Middle frontal gyrus (tissue), 1 donor: Measurements from ENCODE around the gene TPST2.

Experiments
- DNase-seq: peaks from one replicate; pipeline ENCODE4 v3.0.0-alpha.2; 2015; ENCODE audit warnings: low spot score; ENCODE audit errors: extremely low spot score

TPST2 gene

DNA sequence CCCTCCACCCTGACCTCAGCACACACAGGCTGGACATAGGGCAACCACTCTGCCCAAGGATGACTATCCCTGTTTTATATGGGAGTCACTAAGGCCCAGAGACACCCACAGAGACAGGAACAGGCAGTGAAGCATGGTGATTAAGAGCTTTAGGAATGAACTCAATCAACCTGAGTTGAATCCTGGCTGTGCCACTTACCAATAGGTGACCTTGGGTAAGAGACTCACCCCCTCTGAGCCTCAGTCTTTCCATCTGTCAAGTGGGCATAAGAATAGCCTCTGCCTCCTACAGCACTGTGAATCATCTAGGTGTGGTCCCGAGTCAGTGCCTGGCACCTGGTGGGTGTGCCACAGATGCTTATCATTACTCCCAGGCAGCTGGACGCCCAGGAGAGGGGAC lies 21.1 kb upstream of the TPST2 start:
- no peak for DNase-seq

DNA sequence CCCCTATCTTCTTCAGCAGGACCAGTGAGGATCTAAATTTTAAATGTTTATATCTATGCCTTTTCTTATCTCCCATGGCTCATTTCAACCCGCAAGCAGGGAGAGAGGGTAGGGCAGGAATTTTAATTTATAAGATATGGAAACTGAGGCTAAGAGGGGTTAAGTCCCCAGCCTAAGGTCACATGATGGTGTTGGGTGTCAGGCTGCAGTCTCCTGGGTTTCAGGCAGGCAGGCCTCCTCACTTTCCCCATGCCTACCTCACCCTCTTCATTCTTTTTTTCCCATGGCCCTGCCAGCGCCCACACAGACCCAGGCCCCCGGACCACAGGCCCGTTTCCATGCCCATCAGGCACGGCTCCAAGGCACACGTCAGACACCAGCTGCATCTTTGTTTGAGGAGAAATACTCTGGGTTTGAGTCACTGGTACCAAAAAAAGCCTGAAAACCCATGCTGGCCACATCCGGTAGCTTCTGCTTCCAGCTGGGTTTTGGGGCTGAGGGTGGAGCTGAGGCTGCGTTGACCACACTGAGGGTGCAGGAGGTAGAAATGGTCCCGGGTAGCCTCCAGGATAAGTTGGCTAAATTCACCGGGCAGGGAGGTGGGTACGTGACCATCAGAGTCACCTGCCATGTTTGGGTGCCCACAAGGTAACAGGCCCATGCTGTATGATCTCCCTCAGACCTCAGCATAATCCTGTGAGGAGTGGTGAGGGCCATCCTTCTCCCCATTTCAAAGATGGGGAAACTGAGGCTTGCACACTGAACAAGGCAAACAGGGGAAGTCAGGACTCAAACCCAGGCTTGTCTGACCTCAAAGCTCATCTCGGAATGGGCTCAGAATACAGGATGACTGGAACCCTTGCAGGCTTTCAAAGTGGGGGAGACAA lies 20.4 kb upstream of the TPST2 start:
- DNase-seq = peak; percentile 56

DNA sequence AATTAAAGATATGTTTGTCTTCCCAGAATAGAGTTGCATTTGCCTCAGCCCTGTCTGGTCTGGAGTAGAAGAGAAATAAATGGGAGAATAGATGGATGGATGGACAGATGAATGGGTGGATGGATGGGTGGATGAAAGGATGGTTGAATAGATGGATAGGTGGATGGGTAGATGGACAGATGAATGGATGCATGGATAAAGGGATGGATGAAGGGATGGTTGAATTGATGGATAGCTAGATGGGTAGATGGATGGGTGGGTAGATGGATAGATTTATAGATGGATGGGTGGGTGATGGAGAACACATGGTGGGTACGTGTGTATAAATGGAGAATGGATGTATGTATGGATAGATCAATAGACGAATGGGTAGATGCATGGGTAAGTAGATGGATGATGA lies 19.4 kb upstream of the TPST2 start:
- no peak for DNase-seq

DNA sequence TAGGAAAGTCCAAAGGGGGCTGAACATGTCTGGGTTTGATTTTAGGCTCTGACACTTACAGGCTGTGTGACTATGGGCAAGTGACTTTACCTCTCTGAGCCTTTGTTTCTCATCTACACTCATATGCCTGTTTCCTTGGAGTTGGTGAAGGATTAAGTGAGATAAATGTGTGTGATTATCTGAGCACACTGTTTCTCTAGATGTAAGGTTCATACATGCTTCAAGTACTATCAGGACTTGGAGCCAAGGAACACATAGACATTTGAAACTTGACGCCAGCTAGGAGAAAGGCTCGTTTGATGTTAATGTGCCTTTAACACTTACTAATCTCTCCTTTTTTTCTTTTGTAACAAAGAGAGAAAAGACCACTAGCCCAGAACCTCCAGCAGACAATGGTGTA lies 18.2 kb upstream of the TPST2 start:
- no peak for DNase-seq

DNA sequence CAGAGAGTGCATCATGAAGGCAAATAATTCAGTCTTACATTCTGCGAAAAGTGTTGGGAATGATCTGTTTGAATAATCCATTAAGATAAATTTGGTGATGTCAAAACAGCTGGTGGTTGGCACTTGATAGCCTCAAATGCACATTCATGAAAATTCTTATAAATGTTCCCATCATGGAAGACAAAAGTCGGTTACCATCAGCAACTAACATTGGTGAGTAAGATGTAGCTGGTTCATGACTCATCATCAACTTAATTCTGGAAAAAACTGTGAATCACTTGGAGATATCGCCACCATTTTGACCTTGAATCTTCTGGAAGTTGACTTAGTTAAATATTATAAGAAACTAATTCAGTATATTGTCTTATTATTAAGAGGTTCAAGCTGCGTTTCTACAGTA lies 16.7 kb upstream of the TPST2 start:
- DNase-seq = no peak

DNA sequence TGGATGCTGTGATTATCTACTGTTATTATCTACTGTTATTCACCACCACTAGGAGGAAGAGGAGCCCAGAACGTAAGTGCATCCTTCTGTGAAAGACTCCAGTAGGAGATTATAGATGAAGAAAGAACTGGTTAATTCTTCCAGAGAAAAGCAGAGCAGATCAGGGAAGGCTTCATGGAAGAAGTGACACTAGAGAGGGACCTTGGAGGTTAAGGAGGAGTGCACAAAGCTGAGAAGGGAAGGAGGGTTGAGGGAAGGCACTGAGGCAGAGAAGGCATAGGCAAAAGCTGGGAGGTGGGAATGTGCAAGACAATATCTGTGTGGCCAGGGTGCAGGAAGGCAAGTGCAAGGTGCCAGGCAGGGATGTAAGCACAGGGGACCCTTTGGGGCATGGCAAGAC lies 14.4 kb upstream of the TPST2 start:
- no peak for DNase-seq

DNA sequence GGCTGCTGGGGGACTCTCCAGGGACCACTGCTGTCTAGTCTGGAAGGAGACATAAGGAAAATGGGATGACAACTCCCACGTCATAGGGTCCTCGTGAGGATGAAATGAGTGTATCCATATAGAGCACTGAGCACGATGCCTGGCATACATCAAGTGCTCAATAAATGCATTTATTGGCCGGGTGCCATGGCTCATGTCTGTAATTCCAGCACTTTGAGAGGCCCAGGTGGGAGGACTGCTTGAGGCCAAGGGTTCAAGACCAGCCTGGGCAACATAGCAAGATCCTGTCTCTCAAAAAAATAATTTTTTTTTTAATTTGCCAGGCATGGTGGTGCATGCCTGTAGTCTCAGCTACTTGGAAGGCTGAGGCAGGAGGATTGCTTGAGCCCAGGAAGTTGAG lies 12.2 kb upstream of the TPST2 start:
- DNase-seq = no peak

DNA sequence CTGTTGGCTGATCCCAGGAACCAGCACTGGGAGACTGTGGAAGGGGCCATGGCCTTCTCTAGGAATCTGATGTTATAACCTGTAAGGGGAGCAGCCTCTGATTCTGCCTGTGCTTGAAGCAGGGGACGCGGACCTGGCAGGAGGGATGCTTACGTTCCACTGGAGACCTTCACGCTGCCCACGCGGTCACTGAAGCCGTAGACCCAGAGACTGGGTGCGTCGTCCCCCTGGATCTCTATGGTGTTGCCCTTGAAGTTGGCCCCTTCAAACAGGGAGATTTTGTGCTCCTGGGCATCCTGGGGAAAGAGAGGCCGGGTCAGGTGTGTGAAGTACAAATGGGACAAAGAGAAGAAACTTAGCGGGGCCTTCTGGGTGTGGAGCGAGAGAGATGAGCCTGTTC lies 11.8 kb upstream of the TPST2 start:
- no peak for DNase-seq

DNA sequence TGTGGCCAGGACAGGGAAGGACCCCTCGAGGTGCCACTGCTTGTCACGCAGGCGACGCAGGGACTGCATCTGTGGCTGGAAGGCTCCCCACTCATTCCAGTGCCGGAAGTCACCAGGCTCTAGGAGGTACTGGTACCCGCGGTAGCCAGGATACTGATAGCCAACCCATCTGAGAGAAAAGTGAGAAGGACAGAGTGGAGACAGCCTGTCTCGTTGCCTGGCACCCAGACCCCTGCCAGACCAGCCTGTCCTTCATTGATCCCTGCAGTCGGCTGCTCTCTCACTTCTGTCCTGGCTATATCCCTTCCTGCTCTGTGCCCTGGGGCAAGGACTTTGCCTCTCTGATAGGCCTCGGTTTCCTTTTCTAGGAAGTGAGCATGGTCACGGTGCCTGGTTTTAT lies 9.6 kb upstream of the TPST2 start:
- DNase-seq = no peak

DNA sequence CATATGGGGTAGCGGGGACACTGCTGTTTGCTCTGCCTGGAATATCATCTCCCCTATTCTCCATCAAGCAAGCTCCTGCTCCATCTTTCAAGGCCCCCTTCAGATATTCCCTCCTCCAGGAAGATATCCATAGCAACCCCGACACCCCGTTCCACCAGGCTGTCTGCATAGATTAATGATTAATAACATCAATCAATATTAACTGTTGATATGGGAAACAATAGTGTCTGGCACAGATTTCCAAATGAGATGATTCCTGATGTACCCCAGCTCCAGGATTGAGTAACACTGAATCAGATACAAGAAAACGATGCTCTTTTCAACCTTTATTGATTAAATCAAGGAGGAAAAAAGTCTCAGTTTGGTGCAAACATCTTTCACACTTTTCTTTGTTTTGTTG lies 7.5 kb upstream of the TPST2 start:
- DNase-seq = no peak

DNA sequence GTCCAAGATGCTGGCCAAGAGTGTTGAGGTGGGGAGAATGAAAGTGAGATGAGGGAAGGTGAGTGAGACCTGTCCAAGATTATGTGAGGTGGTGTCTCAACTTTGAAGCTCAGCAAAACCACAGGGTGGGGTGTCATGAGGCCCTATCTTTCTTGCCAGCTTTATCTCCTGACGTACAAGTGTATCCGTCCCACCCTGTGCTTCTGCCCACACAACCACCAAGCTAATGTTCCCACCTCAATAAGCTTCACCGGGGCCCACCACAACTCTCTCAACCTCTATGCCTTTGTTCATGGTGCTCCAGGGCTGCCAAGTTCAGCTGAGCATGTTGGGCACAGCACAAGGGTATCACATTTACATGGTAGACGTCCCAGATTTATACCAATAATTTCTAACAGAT lies 7.1 kb upstream of the TPST2 start:
- no peak for DNase-seq

DNA sequence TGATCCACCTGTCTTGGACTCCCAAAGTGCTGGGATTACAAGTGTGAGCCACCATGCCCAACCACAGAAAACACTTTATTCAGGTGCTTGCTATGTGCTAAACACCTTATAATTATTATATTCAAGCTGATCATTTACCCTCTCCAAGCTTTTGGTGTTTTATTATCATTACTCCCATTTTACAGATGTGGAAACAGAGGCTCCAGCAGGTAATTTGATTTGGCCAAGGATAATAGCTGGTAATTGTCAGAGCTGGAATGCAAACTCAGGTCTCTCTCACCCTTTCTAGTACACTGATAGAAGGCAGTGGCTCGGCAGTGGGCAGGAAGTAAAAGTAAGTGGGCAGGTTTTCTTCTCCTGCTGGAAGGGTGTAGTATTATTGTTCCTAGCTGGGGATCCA lies 3.8 kb upstream of the TPST2 start:
- no peak for DNase-seq

DNA sequence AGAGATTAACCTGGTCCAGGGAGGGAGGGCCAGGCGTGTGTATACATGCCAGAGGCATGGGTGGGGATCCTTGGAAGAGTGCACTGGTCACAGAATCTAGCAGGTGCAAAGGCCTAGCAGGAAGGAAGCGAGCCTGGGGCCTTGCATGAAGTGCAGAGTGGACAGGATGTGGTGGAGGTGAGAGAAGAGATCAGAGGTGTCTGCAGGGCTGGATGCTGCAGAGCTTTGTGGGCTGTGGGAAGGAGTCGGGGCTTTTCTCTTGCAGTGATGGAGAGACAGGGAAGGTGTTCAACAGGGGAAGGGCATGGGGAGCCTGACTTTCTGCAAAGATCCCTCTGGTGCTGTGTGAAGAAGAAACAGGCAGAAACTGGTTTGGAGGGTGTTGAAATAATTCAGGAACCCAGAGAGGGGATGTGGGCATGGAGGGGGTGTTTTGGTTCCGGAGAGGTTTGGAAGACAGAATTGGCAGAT lies 2.5 kb upstream of the TPST2 start:
- DNase-seq = no peak

DNA sequence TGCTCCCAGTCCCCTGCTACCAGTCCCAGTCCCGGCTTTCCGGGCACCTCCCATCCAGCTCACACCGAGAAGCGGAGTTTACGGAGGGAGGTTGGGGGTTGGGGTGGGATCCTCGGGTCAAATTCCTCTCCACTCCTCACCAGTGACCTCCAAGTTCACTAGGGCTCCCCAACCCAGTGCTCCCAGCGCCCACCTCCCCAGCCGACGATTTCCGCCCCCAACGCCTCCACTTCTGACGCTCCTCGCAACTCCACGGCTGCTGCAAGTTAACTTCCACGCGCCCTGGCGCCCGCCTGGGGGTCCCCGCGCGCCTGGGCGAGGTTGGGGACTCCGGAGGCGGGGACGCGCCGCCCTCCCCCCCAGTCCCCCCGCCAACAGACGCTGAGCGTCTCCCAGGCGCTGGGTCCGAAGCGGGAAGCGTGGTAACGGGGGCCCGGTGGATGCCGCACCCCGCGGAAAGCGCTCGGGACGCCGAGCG lies 526 bp downstream of the TPST2 start:
- DNase-seq = no peak

DNA sequence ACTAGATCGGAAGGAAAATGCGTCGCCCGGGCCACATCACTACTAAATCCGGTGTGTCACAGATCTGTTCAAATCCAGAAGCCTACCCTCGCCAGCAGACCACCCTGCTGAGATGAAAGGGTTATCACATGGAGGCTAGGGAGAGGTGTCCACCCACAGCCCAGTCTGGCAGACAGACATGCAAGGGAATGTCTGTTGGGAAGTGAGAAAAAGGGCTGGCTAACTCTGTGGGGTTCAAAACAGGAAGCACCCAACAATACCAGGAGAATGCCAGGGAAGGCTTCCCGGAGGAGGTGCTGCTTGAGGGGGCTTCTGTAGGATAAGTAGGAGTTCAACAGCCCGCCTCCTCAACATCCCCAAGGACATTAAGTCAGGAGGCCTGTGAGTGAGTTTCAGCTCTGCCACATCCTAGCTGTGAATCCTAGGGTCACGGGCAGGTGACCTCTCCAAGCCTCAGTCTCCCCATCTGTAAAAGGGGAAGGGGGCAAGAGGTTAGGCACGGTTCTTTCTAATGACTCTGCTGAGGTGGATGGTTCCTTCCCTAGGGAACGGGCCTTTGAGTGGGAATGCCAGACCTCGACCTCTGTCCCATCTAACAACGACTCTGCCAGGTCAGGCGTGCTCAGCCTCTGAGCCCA lies 1.1 kb downstream of the TPST2 start:
- no peak for DNase-seq

DNA sequence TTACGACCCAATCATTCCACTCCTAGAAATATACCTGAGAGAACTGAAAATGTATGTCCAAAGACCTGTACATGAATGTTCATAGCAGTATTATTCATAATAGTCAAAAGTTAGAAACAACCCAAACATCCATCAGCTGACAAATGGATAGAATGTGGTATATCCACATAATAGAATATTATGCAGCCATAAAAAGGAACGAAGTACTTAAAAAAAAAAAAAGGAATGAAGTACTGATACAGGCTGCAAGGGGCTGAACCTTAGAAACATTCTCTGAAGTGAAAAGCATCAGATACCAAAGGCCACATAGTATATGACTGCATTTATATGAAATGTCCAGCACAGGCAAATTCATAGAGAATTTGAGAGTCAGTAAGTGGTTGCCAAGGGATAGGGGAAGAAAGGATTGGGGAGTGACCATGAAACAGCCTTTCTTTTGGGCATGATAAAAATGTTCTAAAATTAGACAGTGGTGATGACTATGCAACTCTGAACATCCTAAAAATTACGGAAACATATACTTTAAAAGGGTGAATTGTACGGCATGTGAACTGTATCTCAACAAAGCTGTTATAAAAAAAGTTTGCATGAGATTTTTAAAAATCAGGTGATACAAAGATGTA lies 1.8 kb downstream of the TPST2 start:
- no peak for DNase-seq

DNA sequence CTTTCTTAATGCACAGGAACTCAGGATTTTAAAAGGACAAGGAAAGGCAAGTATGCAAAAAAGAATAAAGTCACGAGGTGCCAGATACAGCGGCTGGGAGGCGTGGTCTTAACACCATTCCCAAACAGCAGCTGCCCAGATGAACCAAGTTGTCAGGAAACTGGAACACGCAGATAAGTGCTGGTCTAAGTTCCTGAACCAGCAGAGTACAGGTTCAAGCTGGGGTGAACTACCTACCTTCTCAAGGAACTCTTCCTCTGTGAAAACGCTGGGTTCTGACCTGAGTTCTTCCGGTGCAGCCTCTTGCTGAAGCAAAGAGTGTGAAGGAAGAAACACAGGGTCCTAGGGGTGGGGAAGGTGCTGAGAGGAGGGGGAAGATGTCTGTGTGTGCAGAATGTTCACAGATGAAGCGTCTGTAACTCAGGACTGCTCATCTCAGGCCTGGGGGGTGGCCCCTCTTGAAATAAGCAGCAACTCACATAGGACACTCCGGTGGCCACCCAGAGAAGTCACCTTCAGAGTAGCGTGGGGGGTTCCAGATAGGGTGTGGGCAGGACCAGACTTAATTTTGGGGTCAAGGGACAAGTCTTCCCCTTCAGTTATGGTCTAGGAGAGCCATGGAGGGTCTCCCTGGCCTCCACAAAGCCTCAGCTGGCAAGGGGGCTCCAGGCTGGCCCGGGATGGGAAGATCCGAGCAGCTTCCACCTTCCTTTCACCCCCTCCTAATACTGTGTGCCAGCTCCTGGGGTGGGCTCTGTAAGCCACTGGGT lies 3.2 kb downstream of the TPST2 start:
- no peak for DNase-seq

DNA sequence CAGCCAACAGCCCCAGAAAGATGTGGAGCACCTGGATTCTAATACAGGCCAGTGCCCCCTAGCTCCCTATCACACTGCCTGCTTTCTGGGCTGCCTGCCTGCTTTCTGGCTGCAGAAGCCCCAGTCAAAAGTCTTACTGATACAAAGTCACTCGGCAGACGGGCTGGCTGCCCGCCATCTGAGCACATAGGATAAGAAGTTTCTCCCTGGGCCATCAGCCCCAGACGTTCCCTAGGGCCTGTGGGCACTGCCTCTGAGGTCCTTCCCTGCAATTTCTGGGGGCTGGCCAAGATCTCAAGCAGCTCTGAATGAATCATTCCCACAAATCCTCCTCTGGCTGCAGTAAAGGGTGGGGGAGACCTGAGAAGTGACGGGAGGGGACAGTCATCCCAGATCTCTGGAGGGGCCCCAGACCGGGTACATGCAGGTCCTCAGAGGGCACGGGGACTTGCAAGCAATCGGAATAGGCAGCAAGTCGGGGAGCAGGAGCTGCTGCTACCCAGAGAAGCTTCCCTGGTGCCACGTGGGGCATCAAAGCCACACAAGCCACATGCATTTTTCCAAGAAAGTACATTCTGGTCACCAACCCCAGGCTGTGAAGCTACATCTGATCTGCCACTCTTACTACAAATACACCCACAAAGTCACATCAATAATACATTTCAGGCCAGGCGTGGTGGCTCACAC lies 4.7 kb downstream of the TPST2 start:
- no peak for DNase-seq

DNA sequence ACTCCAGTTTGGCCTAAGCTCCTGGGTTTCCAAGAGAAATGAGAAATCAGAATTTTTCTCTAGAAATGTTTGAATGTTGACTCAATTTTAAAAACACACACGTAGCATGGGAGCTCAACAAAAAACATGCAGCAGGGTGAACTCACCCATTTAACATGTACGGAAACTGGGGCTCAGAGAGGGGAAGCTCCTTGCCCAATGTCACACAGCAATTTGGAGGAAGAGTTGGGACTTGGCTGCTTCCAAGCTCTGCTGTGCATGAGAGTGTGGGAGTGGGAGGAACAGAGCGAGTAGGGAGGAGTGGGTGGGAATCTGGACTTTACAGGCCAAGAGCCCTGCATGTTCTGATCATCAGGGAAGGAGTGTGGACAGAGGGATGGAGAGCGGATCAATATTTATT lies 5.9 kb downstream of the TPST2 start:
- no peak for DNase-seq

DNA sequence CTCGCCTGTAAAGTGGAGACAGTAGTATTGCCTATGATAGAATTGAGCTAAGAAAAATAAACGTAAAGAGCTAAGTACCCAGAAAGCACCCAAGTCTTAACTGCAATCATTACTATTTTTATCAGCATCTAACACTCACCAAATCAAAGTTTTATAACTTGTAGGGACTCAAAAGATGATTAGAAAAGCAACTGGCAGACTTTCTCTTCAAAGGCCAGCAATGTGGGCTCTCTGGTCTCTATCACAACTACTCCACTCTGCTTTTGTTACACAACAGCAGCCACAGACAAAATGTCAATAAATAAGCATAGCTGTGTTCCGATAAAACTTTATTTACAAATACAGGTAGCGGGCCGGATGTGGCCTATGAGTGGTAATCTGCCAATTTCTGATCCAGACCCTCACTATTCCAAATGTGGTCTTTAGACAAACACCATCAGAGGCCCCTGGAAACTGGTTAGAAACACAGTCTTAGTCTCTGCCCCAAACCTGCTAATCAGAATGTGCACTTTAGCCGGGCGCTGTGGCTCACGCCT lies 8.2 kb downstream of the TPST2 start:
- DNase-seq = no peak

DNA sequence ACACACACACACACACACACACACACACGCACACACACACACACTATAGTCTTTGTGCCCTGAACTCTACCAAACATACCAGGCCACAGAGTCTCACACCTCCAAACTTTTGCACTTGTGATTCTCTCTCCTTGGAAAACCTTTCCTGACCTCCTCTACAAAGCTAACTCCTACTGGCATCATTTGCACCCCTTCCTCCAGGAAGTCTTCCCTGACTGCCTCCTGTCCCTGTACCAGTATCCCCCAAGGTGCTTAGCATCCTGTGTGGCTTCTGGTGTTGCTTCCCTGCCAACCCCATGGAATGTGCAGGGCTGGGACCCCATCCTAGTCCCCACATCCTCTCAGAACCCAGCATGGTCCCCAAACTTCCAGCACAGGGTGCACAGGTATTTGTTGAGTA lies 8.9 kb downstream of the TPST2 start:
- DNase-seq = no peak
